ENCODE results near the gene BHLHE23. TPM values are rescaled to one million over a fixed set of nuclear protein-coding genes. Genes with fewer than 3 reads are reported as not detected.

BHLHE23 gene
- total RNA-seq, 3 donors from 2014 or later (not counting 1 experiment from before 2014, with no cell fraction given): not detected

- Histone ChIP-seq H3K27ac (ENCODE audit: low read length) (no peak overlapping the region), H3K9me3 (ENCODE audit: control insufficient read depth, insufficient read depth, low read length) (no peaks in the 10 kb centered on the region), H3K4me3 (ENCODE audit: low read length) (no peak overlapping the region), H3K4me1 (ENCODE audit: control insufficient read depth, insufficient read depth, low read length) (peaks cover 2% of the 10 kb centered on the region), H3K27me3 (ENCODE audit: control insufficient read depth, insufficient read depth, low read length) (peaks cover 5% of the 10 kb centered on the region), H3K36me3 (ENCODE audit: control insufficient read depth, insufficient read depth, low read length) (no peaks in the 10 kb centered on the region)
- 85% methylated on average over 10 of the region's 10 CpGs for WGBS (ENCODE audit: insufficient coverage)
- Mint-ChIP-seq H3K36me3 (no peaks in the 10 kb centered on the region), H3K4me3 (no peak overlapping the region), H3K27me3 (ENCODE audit: low read depth in 2 of 2) (peaks cover 22 to 33% of the 10 kb centered on the region in 2 donors), H3K4me1 (no peaks in the 10 kb centered on the region), H3K9me3 (no peaks in the 10 kb centered on the region), H3K27ac (no peak overlapping the region)
- DNase-seq (no peak), ATAC-seq (no peak)
- no peak for TF ChIP-seq CTCF (IDR thresholded peaks at IDR 0.05)
- intact Hi-C loops (cut with micrococcal nuclease): no loop called here
Observed at GRCh38 chr20:63020681-63021080, 13.9 kb upstream of the BHLHE23 start.

GRCh38 chr20:63017826-63018411 is 11.2 kb upstream of the BHLHE23 start:
- H3K27me3 Mint-ChIP-seq (ENCODE audit: low read depth in 2 of 2): peaks cover 44 to 51% of the 10 kb centered on the region in 2 donors
- intact Hi-C loops (cut with micrococcal nuclease): no loop called here
- DNase-seq (no peak), ATAC-seq (peak in 1 of 3 donors; percentile 12)
- no peak for TF ChIP-seq CTCF (IDR thresholded peaks at IDR 0.05)
- no peak overlapping the region for H3K27ac Mint-ChIP-seq
- H3K4me3 ChIP-seq (ENCODE audit: low read length): no peak overlapping the region
- no peak overlapping the region for H3K27ac ChIP-seq (ENCODE audit: low read length)
- H3K9me3 Mint-ChIP-seq: peaks cover 0 to 4% of the 10 kb centered on the region in 2 donors
- H3K27me3 ChIP-seq (ENCODE audit: control insufficient read depth, insufficient read depth, low read length): peaks cover 8% of the 10 kb centered on the region
- H3K4me3 Mint-ChIP-seq: no peak overlapping the region
- H3K36me3 ChIP-seq (ENCODE audit: control insufficient read depth, insufficient read depth, low read length): no peaks in the 10 kb centered on the region
- H3K36me3 Mint-ChIP-seq: peaks cover 15% of the 10 kb centered on the region
- no peaks in the 10 kb centered on the region for H3K4me1 ChIP-seq (ENCODE audit: control insufficient read depth, insufficient read depth, low read length)
- H3K9me3 ChIP-seq (ENCODE audit: control insufficient read depth, insufficient read depth, low read length): peaks cover 3% of the 10 kb centered on the region
- WGBS (ENCODE audit: insufficient coverage): 92% methylated on average over 25 of the region's 25 CpGs
- no peaks in the 10 kb centered on the region for H3K4me1 Mint-ChIP-seq

GRCh38 chr20:63017076-63017825 is 10.5 kb upstream of the BHLHE23 start:
- DNase-seq (no peak), ATAC-seq (no peak)
- no peak overlapping the region for H3K4me3 ChIP-seq (ENCODE audit: low read length)
- H3K36me3 Mint-ChIP-seq: peaks cover 16% of the 10 kb centered on the region
- peaks cover 3% of the 10 kb centered on the region for H3K9me3 ChIP-seq (ENCODE audit: control insufficient read depth, insufficient read depth, low read length)
- no peak overlapping the region for H3K27ac ChIP-seq (ENCODE audit: low read length)
- no peak for TF ChIP-seq CTCF (IDR thresholded peaks at IDR 0.05)
- H3K4me1 Mint-ChIP-seq: no peaks in the 10 kb centered on the region
- peaks cover 50 to 51% of the 10 kb centered on the region in 2 donors for H3K27me3 Mint-ChIP-seq (ENCODE audit: low read depth in 2 of 2)
- 79% methylated on average over 22 of the region's 22 CpGs for WGBS (ENCODE audit: insufficient coverage)
- H3K4me1 ChIP-seq (ENCODE audit: control insufficient read depth, insufficient read depth, low read length): no peaks in the 10 kb centered on the region
- no peaks in the 10 kb centered on the region for H3K36me3 ChIP-seq (ENCODE audit: control insufficient read depth, insufficient read depth, low read length)
- no peak overlapping the region for H3K4me3 Mint-ChIP-seq
- H3K27me3 ChIP-seq (ENCODE audit: control insufficient read depth, insufficient read depth, low read length): peaks cover 8% of the 10 kb centered on the region
- no peak overlapping the region for H3K27ac Mint-ChIP-seq
- intact Hi-C loops (cut with micrococcal nuclease): no loop called here
- H3K9me3 Mint-ChIP-seq: peaks cover 0 to 5% of the 10 kb centered on the region in 2 donors

Measured in natural killer cell (primary cell).